Activated T-helper 2 cell treated with anti-CD3 and anti-CD28 coated beads, Interferon-gamma antibody, Interleukin-2, Interleukin-4, amounts not matched to agents 10 μg/mL and 5 μg/mL and 100 μg/mL, durations not matched to agents 14 hours and 24 hours and 36 hours (primary cell): ENCODE results near the gene YWHAB. TPM values are rescaled to one million over a fixed set of nuclear protein-coding genes. Genes with fewer than 3 reads are reported as not detected.
A peak's percentile ranks its signal among the peaks of the same experiment; 100 is the strongest.

Experiments
- DNase-seq: peaks from one replicate; pipeline ENCODE4 v3.0.0; 2021; ENCODE audit warnings: low spot score
- H3K27ac Mint-ChIP-seq: one replicate; pipeline ENCODE4 v1.8.0; 2021; ENCODE audit warnings: mixed read lengths
- H3K27me3 Mint-ChIP-seq: one replicate; pipeline ENCODE4 v1.8.0; 2021; ENCODE audit warnings: low read depth, mixed read lengths
- H3K36me3 Mint-ChIP-seq: one replicate; pipeline ENCODE4 v1.8.0; 2021; ENCODE audit warnings: low read depth, mixed read lengths
- H3K4me1 Mint-ChIP-seq: one replicate; pipeline ENCODE4 v1.8.0; 2021; ENCODE audit warnings: low read depth, mixed read lengths
- H3K4me3 Mint-ChIP-seq: one replicate; pipeline ENCODE4 v1.8.0; 2021; ENCODE audit warnings: low read depth, mild to moderate bottlenecking, moderate library complexity, mixed read lengths
- H3K9me3 Mint-ChIP-seq: one replicate; pipeline ENCODE4 v1.8.0; 2021; ENCODE audit warnings: mixed read lengths
- intact Hi-C: fragments of 100-400 bp; cut with micrococcal nuclease; formaldehyde crosslinking; loops from one replicate; pipeline ENCODE4 v1.15.1; 2023
- total RNA-seq: library from RNA; stranded (reverse); gene quantifications from 2 replicates; pipeline ENCODE4 v1.2.3, GENCODE V29; 2022

The YWHAB gene
- 221 and 225 TPM in 2 replicates for total RNA-seq

- peaks cover 36% of the 10 kb centered on the region for H3K36me3 Mint-ChIP-seq
Observed at GRCh38 chr20:44885392-44886265, at the start of gene YWHAB. Gene YWHAB (plus strand): TSS chr20:44885705. CDS start chr20:44901534, 15,829 bp downstream.

GRCh38 chr20:44836601-44837120 is 48.8 kb upstream of the YWHAB start:
- Mint-ChIP-seq H3K36me3 (no peaks in the 10 kb centered on the region), H3K27me3 (peaks cover 23% of the 10 kb centered on the region), H3K9me3 (no peaks in the 10 kb centered on the region), H3K4me3 (no peak overlapping the region), H3K27ac (no peak overlapping the region), H3K4me1 (peaks cover 5% of the 10 kb centered on the region)
- no peak for DNase-seq
- intact Hi-C loops: no loop called here

More at GRCh38 chr20:44885392-44886265, at the start of gene YWHAB:
- intact Hi-C loops: loop anchor here (1.0 to 5.0 kb wide), 3 partner anchors 19 to 243 kb away; partner anchors contain the start of gene TOMM34
- peak within 1 kb of the TSS; percentile 97 for H3K4me3 Mint-ChIP-seq
- peak; percentile 97 for DNase-seq
- peaks cover 48% of the 10 kb centered on the region for H3K4me1 Mint-ChIP-seq
- peak within 1 kb of the TSS; percentile 91 for H3K27ac Mint-ChIP-seq
- H3K9me3 Mint-ChIP-seq: no peaks in the 10 kb centered on the region
- H3K27me3 Mint-ChIP-seq: peaks cover 1% of the 10 kb centered on the region

GRCh38 chr20:44837946-44838345 is 47.6 kb upstream of the YWHAB start:
- no peaks in the 10 kb centered on the region for H3K36me3 Mint-ChIP-seq
- peaks cover 15% of the 10 kb centered on the region for H3K27me3 Mint-ChIP-seq
- intact Hi-C loops: no loop called here
- H3K4me3 Mint-ChIP-seq: no peak overlapping the region
- peaks cover 5% of the 10 kb centered on the region for H3K4me1 Mint-ChIP-seq
- DNase-seq: no peak
- H3K27ac Mint-ChIP-seq: no peak overlapping the region
- H3K9me3 Mint-ChIP-seq: no peaks in the 10 kb centered on the region

GRCh38 chr20:44838521-44838920 is 47.0 kb upstream of the YWHAB start:
- DNase-seq: no peak
- Mint-ChIP-seq H3K36me3 (no peaks in the 10 kb centered on the region), H3K4me1 (peaks cover 5% of the 10 kb centered on the region), H3K27me3 (peaks cover 17% of the 10 kb centered on the region), H3K9me3 (no peaks in the 10 kb centered on the region), H3K4me3 (no peak overlapping the region), H3K27ac (no peak overlapping the region)
- intact Hi-C loops: no loop called here

GRCh38 chr20:44839481-44839880 is 46.0 kb upstream of the YWHAB start:
- intact Hi-C loops: no loop called here
- Mint-ChIP-seq H3K4me3 (no peak overlapping the region), H3K27ac (no peak overlapping the region), H3K4me1 (peaks cover 5% of the 10 kb centered on the region), H3K27me3 (peaks cover 17% of the 10 kb centered on the region), H3K9me3 (no peaks in the 10 kb centered on the region), H3K36me3 (no peaks in the 10 kb centered on the region)
- DNase-seq: no peak

GRCh38 chr20:44840826-44841225 is 44.7 kb upstream of the YWHAB start:
- H3K4me1 Mint-ChIP-seq: no peaks in the 10 kb centered on the region
- intact Hi-C loops: no loop called here
- no peak overlapping the region for H3K4me3 Mint-ChIP-seq
- no peak for DNase-seq
- H3K27me3 Mint-ChIP-seq: peaks cover 15% of the 10 kb centered on the region
- H3K27ac Mint-ChIP-seq: no peak overlapping the region
- H3K9me3 Mint-ChIP-seq: no peaks in the 10 kb centered on the region
- no peaks in the 10 kb centered on the region for H3K36me3 Mint-ChIP-seq

GRCh38 chr20:44841955-44842354 is 43.5 kb upstream of the YWHAB start:
- Mint-ChIP-seq H3K4me3 (no peak overlapping the region), H3K27me3 (peaks cover 17% of the 10 kb centered on the region), H3K27ac (no peak overlapping the region), H3K4me1 (no peaks in the 10 kb centered on the region), H3K9me3 (no peaks in the 10 kb centered on the region), H3K36me3 (no peaks in the 10 kb centered on the region)
- intact Hi-C loops: no loop called here
- no peak for DNase-seq

- no peak overlapping the region for H3K4me3 Mint-ChIP-seq
- DNase-seq: no peak
- no peaks in the 10 kb centered on the region for H3K36me3 Mint-ChIP-seq
- no peaks in the 10 kb centered on the region for H3K4me1 Mint-ChIP-seq
- no peaks in the 10 kb centered on the region for H3K9me3 Mint-ChIP-seq
- intact Hi-C loops: no loop called here
- H3K27ac Mint-ChIP-seq: no peak overlapping the region
- peaks cover 12% of the 10 kb centered on the region for H3K27me3 Mint-ChIP-seq
Observed at GRCh38 chr20:44843876-44844275, 41.6 kb upstream of the YWHAB start.

- no peak for DNase-seq
- intact Hi-C loops: no loop called here
- Mint-ChIP-seq H3K36me3 (no peaks in the 10 kb centered on the region), H3K27me3 (peaks cover 20% of the 10 kb centered on the region), H3K4me1 (no peaks in the 10 kb centered on the region), H3K27ac (no peak overlapping the region), H3K9me3 (no peaks in the 10 kb centered on the region), H3K4me3 (no peak overlapping the region)
Observed at GRCh38 chr20:44848254-44849015, 37.1 kb upstream of the YWHAB start.

- Mint-ChIP-seq H3K36me3 (no peaks in the 10 kb centered on the region), H3K27me3 (peaks cover 21% of the 10 kb centered on the region), H3K9me3 (no peaks in the 10 kb centered on the region), H3K4me1 (no peaks in the 10 kb centered on the region), H3K27ac (no peak overlapping the region), H3K4me3 (no peak overlapping the region)
- no peak for DNase-seq
- intact Hi-C loops: no loop called here
Observed at GRCh38 chr20:44849703-44850102, 35.8 kb upstream of the YWHAB start.

GRCh38 chr20:44850272-44850671 is 35.2 kb upstream of the YWHAB start:
- Mint-ChIP-seq H3K4me1 (no peaks in the 10 kb centered on the region), H3K27me3 (peaks cover 18% of the 10 kb centered on the region), H3K27ac (no peak overlapping the region), H3K4me3 (no peak overlapping the region), H3K36me3 (no peaks in the 10 kb centered on the region), H3K9me3 (no peaks in the 10 kb centered on the region)
- no peak for DNase-seq
- intact Hi-C loops: no loop called here

- Mint-ChIP-seq H3K4me1 (no peaks in the 10 kb centered on the region), H3K27ac (no peak overlapping the region), H3K27me3 (peaks cover 18% of the 10 kb centered on the region), H3K4me3 (no peak overlapping the region), H3K9me3 (no peaks in the 10 kb centered on the region), H3K36me3 (no peaks in the 10 kb centered on the region)
- DNase-seq: no peak
- intact Hi-C loops: no loop called here
Observed at GRCh38 chr20:44850837-44851236, 34.7 kb upstream of the YWHAB start.

GRCh38 chr20:44851545-44851944 is 34.0 kb upstream of the YWHAB start:
- Mint-ChIP-seq H3K27ac (no peak overlapping the region), H3K36me3 (no peaks in the 10 kb centered on the region), H3K9me3 (no peaks in the 10 kb centered on the region), H3K27me3 (peaks cover 16% of the 10 kb centered on the region), H3K4me3 (no peak overlapping the region), H3K4me1 (no peaks in the 10 kb centered on the region)
- DNase-seq: no peak
- intact Hi-C loops: no loop called here
